ENCODE measurements around the gene TRAT1.

GRCh38 chr3:108791473-108791872 lies 31.1 kb upstream of the TRAT1 start:
- TF ChIP-seq CTCF (IDR thresholded peaks at IDR 0.05) (no peak), POLR2A (IDR thresholded peaks at IDR 0.05) (no peak)
